ENCODE measurements around the gene KIFAP3. TPM values are rescaled to one million over a fixed set of nuclear protein-coding genes. Genes with fewer than 3 reads are reported as not detected.
"Not testable (repeated sequence)": the region's sequence is repeated elsewhere in the genome, so short reads cannot be mapped to it uniquely, and the experiment has no call there.

KIFAP3 gene
- total RNA-seq, 1 experiment from 2014 or later: 20.3 TPM

DNA sequence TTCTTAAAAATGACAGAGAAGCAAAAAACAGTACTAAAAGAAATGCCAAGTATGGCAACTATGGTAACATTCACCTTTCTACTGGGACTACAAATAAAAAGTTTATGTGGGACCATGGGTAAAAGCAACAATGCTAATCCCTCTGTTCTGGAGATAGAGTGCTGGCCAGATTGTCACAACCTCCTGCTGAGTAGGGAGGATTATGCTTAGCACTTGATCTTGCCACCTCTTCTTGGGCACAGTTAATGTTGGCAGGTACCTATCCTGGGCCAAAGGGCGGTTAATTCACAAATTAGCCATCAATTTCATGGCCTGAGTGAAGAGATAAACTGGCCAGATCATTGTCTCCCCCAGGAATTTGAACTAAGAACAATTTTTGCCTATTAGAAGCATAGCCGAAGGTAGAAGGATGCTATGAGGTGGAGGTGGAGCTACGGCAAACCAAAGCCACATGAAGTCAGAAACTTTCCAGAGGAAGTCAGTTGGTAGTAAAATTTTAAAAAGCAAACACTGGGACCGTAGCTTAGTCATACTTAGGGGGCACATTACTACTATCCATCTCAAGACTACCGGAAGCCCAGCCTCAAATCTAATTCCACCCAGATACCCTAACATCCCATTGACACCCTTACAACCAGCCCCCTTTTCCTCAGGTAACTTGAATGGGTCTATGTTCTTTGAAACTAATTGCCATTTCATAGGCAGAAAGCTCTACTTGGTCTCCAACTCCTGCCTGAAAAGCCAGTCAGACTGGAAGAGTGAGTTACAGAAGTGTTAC lies 183.5 kb downstream of the KIFAP3 start:
- DNase-seq (ENCODE audit: low read depth): no peak

DNA sequence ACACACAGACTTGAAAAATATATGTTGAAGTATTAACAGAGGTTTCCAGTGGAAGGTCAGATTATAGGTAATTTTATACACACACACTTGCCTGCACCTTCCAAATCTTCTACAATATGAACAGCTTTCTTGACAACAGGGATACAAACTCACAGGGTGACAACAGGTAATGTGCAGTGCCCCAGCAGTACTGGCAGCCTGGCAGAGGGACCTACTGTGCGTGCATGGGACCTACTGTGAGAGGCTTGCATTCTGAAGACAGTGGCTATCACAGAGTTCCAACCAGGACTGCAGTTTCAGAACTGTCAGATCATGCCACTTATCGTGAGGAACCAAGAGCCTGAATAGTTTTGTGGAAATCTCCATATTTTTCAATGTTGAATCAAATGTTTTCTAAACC lies 184.6 kb downstream of the KIFAP3 start:
- DNase-seq (ENCODE audit: low read depth): no peak

DNA sequence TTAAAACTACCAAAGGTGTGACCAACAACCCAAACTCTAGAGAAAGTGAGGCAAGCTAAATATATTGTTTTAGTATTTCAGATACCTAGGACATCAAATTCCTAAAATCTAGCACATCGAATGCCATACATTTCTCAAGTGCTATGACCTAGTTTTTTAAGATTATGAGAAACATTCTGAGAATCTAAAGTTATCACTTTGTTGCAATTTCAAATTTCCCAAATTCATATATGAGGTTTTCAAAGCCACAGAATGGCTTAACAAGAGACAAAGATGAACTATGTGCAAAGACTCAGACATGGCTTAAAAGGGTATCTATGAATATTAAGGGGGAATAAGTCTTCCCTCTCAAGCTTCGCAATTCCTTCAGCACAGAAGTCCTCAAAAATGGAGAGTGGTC lies 187.6 kb downstream of the KIFAP3 start:
- DNase-seq (ENCODE audit: low read depth): no peak

DNA sequence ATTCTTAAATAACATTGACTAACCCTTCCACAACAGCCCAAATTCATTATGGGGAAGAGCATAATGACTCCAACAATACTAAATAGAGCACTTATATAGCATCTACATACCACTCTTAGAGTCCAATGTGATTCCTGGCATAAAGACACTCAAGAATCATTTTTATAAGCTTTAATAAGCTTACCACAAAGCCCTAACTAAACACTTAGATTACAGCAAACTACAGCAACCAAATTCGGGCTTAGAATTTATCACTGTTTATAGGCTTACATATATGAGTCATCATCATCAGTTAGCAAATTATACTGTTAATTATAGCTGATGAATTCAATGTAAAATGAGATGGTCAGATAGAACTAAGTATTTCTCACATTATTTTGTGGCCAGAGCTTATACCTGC lies 188.1 kb downstream of the KIFAP3 start:
- DNase-seq (ENCODE audit: low read depth): no peak

DNA sequence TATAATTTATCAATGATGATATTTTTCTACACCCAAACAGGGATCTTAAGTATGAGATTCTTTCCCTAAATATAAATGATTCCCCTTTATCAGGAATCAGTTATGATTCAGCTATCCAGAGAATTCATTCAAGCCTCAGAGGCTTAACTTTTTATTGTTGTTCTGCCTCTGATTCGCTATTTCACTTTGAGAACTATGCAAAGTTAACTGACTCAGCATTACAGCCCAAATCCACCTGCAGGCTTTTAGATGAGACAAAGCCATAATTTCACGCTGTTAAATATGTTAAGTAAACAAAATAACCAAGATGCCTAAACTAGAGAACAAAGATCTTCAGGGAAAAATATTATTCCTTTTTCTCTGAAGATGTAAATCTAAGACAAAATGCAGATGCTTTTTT lies 189.3 kb downstream of the KIFAP3 start:
- DNase-seq (ENCODE audit: low read depth): no peak

DNA sequence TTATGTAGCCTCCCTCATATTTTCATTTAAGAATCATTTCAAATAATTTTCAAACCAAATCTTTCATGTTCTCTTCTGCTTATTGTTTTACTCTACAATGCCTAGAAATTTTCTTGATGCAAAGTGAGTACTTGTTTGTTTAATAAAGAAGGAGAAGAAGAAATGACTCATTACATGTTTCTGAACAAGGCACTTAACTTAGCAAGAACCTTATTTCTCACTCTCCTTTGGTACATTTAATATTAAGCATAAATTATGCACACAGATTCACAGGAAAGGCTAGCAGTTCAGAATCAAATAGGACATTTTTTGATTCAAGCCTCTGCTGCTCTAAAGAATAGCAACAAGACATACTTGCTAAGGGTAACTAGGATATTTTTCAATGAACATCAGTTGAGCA lies 189.9 kb downstream of the KIFAP3 start:
- DNase-seq (ENCODE audit: low read depth): no peak

DNA sequence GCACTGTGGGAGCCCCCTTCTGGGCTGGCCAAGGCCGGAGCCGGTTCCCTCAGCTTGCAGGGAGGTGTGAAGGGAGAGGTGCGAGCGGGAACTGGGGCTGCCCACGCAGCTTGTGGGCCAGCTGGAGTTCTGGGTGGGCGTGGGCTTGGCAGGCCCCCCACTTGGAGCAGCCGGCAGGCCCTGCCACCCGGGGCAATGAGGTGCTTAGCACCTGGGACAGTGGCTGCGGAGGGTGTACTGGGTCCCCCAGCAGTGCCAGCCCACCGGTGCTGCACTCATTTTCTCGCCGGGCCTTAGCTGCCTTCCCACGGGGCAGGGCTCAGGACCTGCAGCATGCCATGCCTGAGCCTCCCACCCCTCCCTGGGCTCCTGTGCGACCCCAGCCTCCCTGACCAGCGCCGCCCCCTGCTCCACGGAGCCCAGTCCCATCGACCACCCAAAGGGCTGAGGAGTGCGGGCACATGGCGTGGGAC lies 192.4 kb downstream of the KIFAP3 start:
- DNase-seq (ENCODE audit: low read depth): no peak

DNA sequence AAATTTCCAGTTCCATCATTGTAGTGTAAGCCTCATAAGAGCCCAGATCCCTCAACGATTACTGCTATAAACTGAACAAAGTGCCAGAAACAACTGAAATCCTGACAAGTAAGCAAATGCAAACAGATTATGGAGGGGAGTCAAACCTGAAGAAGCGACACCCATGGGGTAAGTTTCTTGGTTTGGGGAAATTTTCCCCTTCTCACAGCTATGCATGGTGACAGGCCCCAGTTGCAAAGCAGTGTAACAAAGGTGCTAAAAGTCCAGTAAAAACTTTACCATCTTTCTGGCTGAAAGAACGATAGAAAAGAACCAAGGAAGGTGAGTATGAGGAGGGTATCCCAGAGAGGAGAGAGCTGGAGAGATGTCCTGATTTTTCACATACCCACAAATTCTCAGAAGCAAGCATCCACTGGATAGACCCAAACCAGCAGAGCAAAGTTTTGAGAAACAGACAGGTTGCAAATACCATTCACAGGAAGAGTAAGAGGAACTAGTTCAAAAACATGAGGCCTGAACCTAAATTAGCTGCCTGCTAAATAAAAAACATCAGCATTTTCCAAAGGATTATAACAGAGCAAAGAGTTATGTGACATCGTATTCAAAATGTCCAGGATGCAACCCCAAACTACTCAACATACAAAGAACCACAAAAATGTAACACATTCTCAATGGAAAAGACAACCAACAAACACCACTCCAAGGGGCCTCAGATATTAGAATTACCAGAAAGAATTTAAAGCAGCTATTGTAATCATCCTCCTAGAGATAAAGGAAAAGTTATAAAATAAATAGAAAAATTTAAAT lies 195.3 kb downstream of the KIFAP3 start:
- DNase-seq (ENCODE audit: low read depth): no peak

DNA sequence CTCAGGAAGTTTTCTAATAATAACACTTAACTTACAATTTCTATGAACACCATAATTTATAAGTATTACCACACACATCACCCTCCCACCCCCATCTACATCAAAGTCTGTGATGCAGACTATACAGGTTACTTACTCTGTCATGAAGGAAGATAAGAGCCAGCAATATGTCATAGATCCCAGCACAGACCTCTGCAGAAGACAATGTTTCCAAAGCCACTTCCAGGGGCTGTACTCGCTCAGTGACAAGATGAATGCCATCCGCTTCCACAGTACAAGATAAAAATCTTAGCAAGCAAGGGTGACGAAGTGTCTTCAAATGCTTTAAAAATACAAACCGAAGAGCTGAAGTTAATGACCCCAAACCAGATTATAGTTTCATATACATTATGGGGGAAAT lies 196.0 kb downstream of the KIFAP3 start:
- DNase-seq (ENCODE audit: low read depth): no peak

DNA sequence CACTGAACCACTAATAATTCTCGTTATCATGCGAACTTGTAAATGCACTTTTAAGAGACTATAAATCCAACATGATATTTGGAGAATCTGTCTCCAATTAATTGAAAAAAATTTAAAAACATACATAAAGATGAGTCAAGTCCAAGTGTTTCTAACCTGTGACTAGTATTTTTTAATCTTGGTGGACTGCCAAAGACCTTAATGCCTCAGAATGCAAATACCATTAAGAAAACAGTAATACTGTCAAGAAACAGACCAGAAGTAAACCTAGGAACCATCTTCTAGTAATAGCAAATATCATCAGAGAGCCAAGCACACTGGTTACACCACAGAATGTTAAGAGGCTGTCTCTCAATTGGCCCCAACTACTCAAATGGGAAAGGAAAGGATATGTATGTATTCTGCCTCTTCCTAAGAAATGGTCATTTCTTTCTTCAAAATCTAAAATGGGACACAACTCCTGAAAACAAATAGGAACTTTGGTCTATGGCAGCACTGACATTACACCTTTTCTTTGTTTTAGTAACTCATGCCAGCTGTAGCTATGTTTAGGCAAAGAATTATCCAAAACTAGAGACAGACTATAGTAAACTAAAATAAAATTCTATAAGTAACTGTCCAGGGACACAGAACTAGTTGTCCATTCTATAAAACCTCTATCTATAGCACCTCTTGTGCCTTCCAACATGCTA lies 196.5 kb downstream of the KIFAP3 start:
- DNase-seq (ENCODE audit: low read depth): no peak

DNA sequence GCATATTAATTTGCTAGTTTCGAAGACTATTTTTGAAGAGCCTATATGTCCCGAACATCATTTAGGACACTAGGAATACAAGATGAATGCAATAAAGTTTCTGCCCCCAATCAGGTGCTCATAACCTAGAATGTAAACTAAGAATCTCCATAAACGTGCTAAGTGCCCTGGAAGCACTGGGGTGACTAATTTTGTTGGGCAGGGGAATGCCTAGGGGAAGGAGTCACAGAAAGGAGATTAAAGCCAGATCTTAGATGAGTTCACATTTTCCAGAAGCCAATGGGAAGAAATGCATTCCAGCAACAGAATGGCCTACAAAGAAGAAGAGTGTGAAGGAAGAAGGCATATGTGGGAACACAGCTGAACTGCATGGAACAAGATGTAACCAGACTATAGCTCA lies 200.3 kb downstream of the KIFAP3 start:
- peak; percentile 52 for DNase-seq (ENCODE audit: low read depth)

DNA sequence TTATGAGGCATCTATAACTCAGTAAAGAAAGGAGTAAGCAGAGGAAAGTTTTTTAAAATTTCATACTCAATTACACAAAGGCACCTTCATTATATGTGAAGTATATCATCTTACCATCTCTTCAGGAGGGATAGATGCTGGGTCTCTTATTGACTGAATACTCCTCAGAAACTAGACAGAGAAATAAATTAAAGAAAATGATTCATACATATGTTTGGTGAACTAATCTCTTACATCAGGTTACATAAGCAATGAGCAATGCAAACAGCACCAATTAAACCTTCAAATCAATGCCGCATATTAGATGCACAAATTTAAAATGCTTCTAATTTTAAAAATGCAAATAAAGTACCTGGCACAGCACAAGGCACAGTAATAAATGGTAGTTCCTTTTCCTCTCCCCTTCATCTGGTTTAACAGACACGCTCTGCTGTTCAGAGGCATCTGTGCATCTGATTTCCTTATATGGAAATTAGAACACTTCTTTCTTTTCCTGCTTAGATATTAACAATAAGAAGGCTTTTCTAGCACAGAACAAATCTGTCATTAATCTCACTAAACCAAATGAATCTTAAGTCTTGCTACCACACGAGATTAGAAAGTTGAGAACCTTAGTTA lies 200.8 kb downstream of the KIFAP3 start:
- no peak for DNase-seq (ENCODE audit: low read depth)

DNA sequence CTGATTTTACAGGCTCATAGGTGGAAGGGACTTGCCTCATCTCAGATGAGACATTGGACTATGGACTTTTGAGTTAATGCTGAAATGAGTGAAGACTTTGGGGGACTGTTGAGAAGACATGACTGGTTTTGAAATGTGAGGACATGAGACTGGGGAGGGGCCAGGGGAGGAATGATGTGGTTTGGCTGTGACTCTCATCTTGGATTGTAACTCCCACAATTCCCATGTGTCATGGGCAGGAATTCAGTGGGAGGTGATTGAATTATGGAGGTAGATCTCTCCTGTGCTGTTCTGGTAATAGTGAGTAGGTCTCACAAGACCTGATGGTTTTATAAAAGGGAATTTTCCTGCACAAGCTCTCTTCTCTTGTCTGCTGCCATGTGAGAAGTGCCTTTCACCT lies 201.6 kb downstream of the KIFAP3 start:
- DNase-seq (ENCODE audit: low read depth): no peak

DNA sequence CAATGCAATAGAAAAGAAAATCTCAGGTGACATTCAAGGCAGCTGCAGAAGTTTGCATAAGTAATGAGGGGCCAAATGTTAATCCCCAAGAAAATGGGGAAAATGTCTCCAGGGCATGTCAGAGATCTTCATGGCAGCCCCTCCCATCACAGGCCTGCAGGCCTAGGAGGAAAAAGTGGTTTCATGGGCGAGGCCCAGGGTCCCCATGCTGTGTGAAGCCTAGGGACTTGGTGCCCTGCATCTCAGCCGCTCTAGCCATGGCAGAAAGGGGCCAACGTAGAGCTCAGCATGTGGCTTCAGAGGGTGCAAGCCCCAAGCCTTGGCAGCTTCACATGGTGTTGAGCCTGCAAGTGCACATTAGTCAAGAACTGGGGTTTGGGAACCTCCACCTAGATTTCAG lies 202.5 kb downstream of the KIFAP3 start:
- DNase-seq (ENCODE audit: low read depth): not testable (repeated sequence)

Other genes with a start within 250 kb of the KIFAP3 start
- 4.8 and 5.9 TPM in 2 replicates for gene SCYL3, start 180.8 kb downstream of the KIFAP3 start, total RNA-seq (2014; rRNA removed)
- gene NTMT2, start 71.3 kb upstream of the KIFAP3 start, total RNA-seq (2014; rRNA removed): not detected in 2 replicates

Data from LHCN-M2 (cell line).